ENCODE results near the gene D2HGDH. TPM values are rescaled to one million over a fixed set of nuclear protein-coding genes. Genes with fewer than 3 reads are reported as not detected.

The D2HGDH gene
- total and polyA plus RNA-seq, 2 of the 13 experiments (the other 11 are each of a cell fraction or from before 2014, with no cell fraction given), result 19.2 to 20.3 TPM

DNA sequence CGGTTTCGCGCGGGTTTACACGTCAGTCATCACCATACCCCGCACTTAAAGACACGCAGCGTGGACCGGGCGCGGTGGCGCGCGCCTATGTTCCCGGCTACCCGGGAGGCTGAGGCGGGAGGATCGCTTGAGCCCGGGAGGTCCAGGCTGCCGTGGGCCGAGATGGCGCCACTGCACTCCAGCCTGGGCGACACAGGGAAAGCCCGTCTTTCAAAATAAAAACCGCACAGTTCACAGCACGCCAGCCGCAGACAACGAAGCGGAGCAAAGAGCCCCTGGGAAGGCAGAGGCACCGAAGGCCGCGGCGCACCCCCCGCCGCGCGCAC, 48.1 kb upstream of the D2HGDH start (continued):
- TF ChIP-seq, protein P1, sequence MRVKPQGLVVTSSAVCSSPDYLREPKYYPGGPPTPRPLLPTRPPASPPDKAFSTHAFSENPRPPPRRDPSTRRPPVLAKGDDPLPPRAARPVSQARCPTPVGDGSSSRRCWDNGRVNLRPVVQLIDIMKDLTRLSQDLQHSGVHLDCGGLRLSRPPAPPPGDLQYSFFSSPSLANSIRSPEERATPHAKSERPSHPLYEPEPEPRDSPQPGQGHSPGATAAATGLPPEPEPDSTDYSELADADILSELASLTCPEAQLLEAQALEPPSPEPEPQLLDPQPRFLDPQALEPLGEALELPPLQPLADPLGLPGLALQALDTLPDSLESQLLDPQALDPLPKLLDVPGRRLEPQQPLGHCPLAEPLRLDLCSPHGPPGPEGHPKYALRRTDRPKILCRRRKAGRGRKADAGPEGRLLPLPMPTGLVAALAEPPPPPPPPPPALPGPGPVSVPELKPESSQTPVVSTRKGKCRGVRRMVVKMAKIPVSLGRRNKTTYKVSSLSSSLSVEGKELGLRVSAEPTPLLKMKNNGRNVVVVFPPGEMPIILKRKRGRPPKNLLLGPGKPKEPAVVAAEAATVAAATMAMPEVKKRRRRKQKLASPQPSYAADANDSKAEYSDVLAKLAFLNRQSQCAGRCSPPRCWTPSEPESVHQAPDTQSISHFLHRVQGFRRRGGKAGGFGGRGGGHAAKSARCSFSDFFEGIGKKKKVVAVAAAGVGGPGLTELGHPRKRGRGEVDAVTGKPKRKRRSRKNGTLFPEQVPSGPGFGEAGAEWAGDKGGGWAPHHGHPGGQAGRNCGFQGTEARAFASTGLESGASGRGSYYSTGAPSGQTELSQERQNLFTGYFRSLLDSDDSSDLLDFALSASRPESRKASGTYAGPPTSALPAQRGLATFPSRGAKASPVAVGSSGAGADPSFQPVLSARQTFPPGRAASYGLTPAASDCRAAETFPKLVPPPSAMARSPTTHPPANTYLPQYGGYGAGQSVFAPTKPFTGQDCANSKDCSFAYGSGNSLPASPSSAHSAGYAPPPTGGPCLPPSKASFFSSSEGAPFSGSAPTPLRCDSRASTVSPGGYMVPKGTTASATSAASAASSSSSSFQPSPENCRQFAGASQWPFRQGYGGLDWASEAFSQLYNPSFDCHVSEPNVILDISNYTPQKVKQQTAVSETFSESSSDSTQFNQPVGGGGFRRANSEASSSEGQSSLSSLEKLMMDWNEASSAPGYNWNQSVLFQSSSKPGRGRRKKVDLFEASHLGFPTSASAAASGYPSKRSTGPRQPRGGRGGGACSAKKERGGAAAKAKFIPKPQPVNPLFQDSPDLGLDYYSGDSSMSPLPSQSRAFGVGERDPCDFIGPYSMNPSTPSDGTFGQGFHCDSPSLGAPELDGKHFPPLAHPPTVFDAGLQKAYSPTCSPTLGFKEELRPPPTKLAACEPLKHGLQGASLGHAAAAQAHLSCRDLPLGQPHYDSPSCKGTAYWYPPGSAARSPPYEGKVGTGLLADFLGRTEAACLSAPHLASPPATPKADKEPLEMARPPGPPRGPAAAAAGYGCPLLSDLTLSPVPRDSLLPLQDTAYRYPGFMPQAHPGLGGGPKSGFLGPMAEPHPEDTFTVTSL (CRISPR knock-in tag; IDR thresholded peaks at IDR 0.05; ENCODE audit: borderline replicate concordance), result no peak
- 0 out of 2 replicates have a peak, but pooled peaks have one; percentile 47 for TF ChIP-seq ELF4 (CRISPR knock-in tag; IDR thresholded peaks at IDR 0.05; ENCODE audit: borderline replicate concordance)
- TF ChIP-seq ARID2 (CRISPR knock-in tag; IDR thresholded peaks at IDR 0.05; ENCODE audit: borderline replicate concordance), result peak; percentile 70
- TF ChIP-seq ZNF34 (CRISPR knock-in tag; IDR thresholded peaks at IDR 0.05; ENCODE audit: borderline replicate concordance), result no peak
- no peak for TF ChIP-seq DNMT1 (CRISPR knock-in tag; IDR thresholded peaks at IDR 0.05)
- no peak for TF ChIP-seq CTCF (CRISPR knock-in tag; IDR thresholded peaks at IDR 0.05)
- TF ChIP-seq SMYD3 (CRISPR knock-in tag; IDR thresholded peaks at IDR 0.05), result peak; percentile 60
- TF ChIP-seq DZIP1 (CRISPR knock-in tag; IDR thresholded peaks at IDR 0.05), result no peak; the same call in 1 of the 2 replicates
- TF ChIP-seq MEIS1 (CRISPR knock-in tag; IDR thresholded peaks at IDR 0.05; ENCODE audit: borderline replicate concordance), result no peak
- TF ChIP-seq SMAD3 (CRISPR knock-in tag; IDR thresholded peaks at IDR 0.05), result no peak
- TF ChIP-seq, protein P2, sequence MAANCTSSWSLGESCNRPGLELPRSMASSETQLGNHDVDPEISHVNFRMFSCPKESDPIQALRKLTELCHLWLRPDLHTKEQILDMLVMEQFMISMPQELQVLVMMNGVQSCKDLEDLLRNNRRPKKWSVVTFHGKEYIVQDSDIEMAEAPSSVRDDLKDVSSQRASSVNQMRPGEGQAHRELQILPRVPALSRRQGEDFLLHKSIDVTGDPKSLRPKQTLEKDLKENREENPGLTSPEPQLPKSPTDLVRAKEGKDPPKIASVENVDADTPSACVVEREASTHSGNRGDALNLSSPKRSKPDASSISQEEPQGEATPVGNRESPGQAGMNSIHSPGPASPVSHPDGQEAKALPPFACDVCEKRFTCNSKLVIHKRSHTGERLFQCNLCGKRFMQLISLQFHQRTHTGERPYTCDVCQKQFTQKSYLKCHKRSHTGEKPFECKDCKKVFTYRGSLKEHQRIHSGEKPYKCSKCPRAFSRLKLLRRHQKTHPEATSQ (CRISPR knock-in tag; IDR thresholded peaks at IDR 0.05; ENCODE audit: borderline replicate concordance), result peak; percentile 73; the same call in 1 of the 2 replicates
- no peak for TF ChIP-seq SIX4 (CRISPR knock-in tag; IDR thresholded peaks at IDR 0.05)
- TF ChIP-seq NFE2 (CRISPR knock-in tag; IDR thresholded peaks at IDR 0.05), result no peak
- peak; percentile 93 for TF ChIP-seq ZNF770 (CRISPR knock-in tag; IDR thresholded peaks at IDR 0.05)
- no peak for TF ChIP-seq ZNF329 (CRISPR knock-in tag; IDR thresholded peaks at IDR 0.05; ENCODE audit: low read depth)
- no peak for TF ChIP-seq ZFAT (CRISPR knock-in tag; conservative IDR thresholded peaks at IDR 0.05)

Measured in HepG2 (cell line).